Keratinocyte (primary cell): ENCODE results near the gene ADCY4. TPM values are rescaled to one million over a fixed set of nuclear protein-coding genes. Genes with fewer than 3 reads are reported as not detected.

ENCODE experiments used
- DNase-seq: peaks from one replicate; pipeline ENCODE4 v3.0.0-alpha.2; 2011; ENCODE audit warnings: low read depth, missing footprints, low spot score
- FAIRE-seq: peaks from 2 replicates; lab custom pipeline; 2011; peaks lifted over from hg19 to GRCh38; lab: Jason Lieb, UNC
- H2AFZ ChIP-seq: 2 replicates; pipeline ENCODE4 v1.6.0; 2012; ENCODE audit warnings: low read length, control low read depth, inconsistent platforms; ENCODE audit not compliant: control insufficient read depth
- H3K27ac ChIP-seq: 2 replicates; pipeline ENCODE4 v1.5.1; 2011; ENCODE audit warnings: low read length; ENCODE audit not compliant: control insufficient read depth, insufficient read depth
- H3K27me3 ChIP-seq: 3 replicates; pipeline ENCODE4 v1.6.0; 2011; ENCODE audit warnings: low read length; ENCODE audit not compliant: control insufficient read depth, insufficient read depth; ENCODE audit errors: extremely low read depth
- H3K36me3 ChIP-seq, 2 experiments: 2 replicates in 1 of 2; 3 replicates in 1 of 2; pipeline ENCODE4 v1.5.1; 2011; ENCODE audit warnings: low read length in 2 of 2, mild to moderate bottlenecking in 1 of 2; ENCODE audit not compliant: control insufficient read depth in 2 of 2, insufficient read depth in 2 of 2; ENCODE audit errors: extremely low read depth in 1 of 2
- H3K4me1 ChIP-seq: 3 replicates; pipeline ENCODE4 v1.5.1; 2011; ENCODE audit warnings: low read length; ENCODE audit not compliant: control insufficient read depth, insufficient read depth; ENCODE audit errors: extremely low read depth
- H3K4me2 ChIP-seq: 3 replicates; pipeline ENCODE4 v1.6.0; 2011; ENCODE audit warnings: low read depth, low read length; ENCODE audit not compliant: control insufficient read depth, insufficient read depth; ENCODE audit errors: extremely low read depth
- H3K4me3 ChIP-seq, 3 experiments: fragments of 200-600 bp in 1 of 3; sonication (generic) in 1 of 3; 2 replicates in 2 of 3; 3 replicates in 1 of 3; pipeline ENCODE4 v1.5.1; 2011 to 2016; ENCODE audit warnings: low read length in 3 of 3, mild to moderate bottlenecking in 3 of 3, control low read depth in 2 of 3, inconsistent platforms in 1 of 3, low read depth in 1 of 3, mixed read lengths in 1 of 3, mixed run types in 1 of 3, moderate library complexity in 1 of 3; ENCODE audit not compliant: control insufficient read depth in 2 of 3, insufficient read depth in 2 of 3; ENCODE audit errors: extremely low read depth in 1 of 3
- H3K79me2 ChIP-seq: 2 replicates; pipeline ENCODE4 v1.6.0; 2012; ENCODE audit warnings: low read length; ENCODE audit not compliant: control insufficient read depth, insufficient read depth
- H3K9ac ChIP-seq: 3 replicates; pipeline ENCODE4 v1.6.0; 2011; ENCODE audit warnings: low read length; ENCODE audit not compliant: control insufficient read depth, insufficient read depth; ENCODE audit errors: extremely low read depth
- H3K9me1 ChIP-seq: 3 replicates; pipeline ENCODE4 v1.6.0; 2011; ENCODE audit warnings: low read length; ENCODE audit not compliant: control insufficient read depth, insufficient read depth; ENCODE audit errors: extremely low read depth
- H3K9me3 ChIP-seq: 2 replicates; pipeline ENCODE4 v1.5.1; 2012; ENCODE audit warnings: low read depth, low read length; ENCODE audit not compliant: control insufficient read depth
- H4K20me1 ChIP-seq: 3 replicates; pipeline ENCODE4 v1.6.0; 2011; ENCODE audit warnings: low read length; ENCODE audit not compliant: control insufficient read depth, insufficient read depth; ENCODE audit errors: extremely low read depth
- EZH2 ChIP-seq: IDR thresholded peaks from one replicate; pipeline ENCODE4 v1.6.1; 2012; ENCODE audit warnings: inconsistent platforms, mild to moderate bottlenecking, low read length, moderate library complexity
- dilution Hi-C: fragments of 300-500 bp; cut with MboI; formaldehyde crosslinking; loops from one replicate; pipeline ENCODE4 v1.7.0; 2020; ENCODE audit warnings: low sequenced_read_pairs; ENCODE audit not compliant: extremely low pct_ligation_motif_present
- polyA plus RNA-seq, 5 experiments: library from polyadenylated mRNA; depleted of rRNA in 3 of 5; stranded (reverse) in 3 of 5; stranded (forward) in 1 of 5; unstranded in 1 of 5; fragments of >200 nt; gene quantifications; 1 replicate in 1 of 5; 2 replicates in 3 of 5; 3 replicates in 1 of 5; pipeline versions ENCODE4 v1.2.1 to v1.2.3, GENCODE V29; 2011 to 2012; ENCODE audit warnings: missing spikeins in 2 of 5, low read depth in 1 of 5, low replicate concordance in 1 of 5
- TF ChIP-seq, protein P1 (sequence below), 3 experiments: IDR thresholded peaks in 1 of 3; conservative IDR thresholded peaks in 1 of 3; optimal IDR thresholded peaks in 1 of 3; 2 replicates in 2 of 3; 3 replicates in 1 of 3; pipeline versions ENCODE3 to v1.5.1; 2011; ENCODE audit warnings: low read length in 3 of 3, mild to moderate bottlenecking in 3 of 3, moderate library complexity in 2 of 3, control low read depth in 1 of 3, inconsistent platforms in 1 of 3; ENCODE audit not compliant: insufficient read depth in 2 of 3; ENCODE audit errors: extremely low read depth in 1 of 3

Gene ADCY4
- polyA plus RNA-seq, 1 donor (not counting 4 experiments of a cell fraction or from before 2014, with no cell fraction given), result 0.21 TPM

DNA sequence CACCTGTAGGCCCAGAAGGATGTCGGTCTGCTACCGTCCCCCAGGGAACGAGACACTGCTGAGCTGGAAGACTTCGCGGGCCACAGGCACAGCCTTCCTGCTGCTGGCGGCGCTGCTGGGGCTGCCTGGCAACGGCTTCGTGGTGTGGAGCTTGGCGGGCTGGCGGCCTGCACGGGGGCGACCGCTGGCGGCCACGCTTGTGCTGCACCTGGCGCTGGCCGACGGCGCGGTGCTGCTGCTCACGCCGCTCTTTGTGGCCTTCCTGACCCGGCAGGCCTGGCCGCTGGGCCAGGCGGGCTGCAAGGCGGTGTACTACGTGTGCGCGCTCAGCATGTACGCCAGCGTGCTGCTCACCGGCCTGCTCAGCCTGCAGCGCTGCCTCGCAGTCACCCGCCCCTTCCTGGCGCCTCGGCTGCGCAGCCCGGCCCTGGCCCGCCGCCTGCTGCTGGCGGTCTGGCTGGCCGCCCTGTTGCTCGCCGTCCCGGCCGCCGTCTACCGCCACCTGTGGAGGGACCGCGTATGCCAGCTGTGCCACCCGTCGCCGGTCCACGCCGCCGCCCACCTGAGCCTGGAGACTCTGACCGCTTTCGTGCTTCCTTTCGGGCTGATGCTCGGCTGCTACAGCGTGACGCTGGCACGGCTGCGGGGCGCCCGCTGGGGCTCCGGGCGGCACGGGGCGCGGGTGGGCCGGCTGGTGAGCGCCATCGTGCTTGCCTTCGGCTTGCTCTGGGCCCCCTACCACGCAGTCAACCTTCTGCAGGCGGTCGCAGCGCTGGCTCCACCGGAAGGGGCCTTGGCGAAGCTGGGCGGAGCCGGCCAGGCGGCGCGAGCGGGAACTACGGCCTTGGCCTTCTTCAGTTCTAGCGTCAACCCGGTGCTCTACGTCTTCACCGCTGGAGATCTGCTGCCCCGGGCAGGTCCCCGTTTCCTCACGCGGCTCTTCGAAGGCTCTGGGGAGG lies 23.9 kb downstream of the ADCY4 start, which contains the start of gene LTB4R:
LTB4R (plus strand) TSS at position 857 of the 959 bp plus-strand sequence. CDS start 4,150 bp downstream, outside the sequence.
- no peaks in the 10 kb centered on the region for H4K20me1 ChIP-seq
- peaks cover 64% of the 10 kb centered on the region for H3K4me1 ChIP-seq
- H3K36me3 ChIP-seq, result peaks cover 20 to 28% of the 10 kb centered on the region in 2 experiments
- H3K9me3 ChIP-seq, result no peaks in the 10 kb centered on the region
- H3K79me2 ChIP-seq, result peaks cover 4% of the 10 kb centered on the region
- dilution Hi-C loops, result no loop called here
- no peaks in the 10 kb centered on the region for H3K9me1 ChIP-seq
- peak within 1 kb of the TSS; percentile 35 for H3K27ac ChIP-seq
- H3K27me3 ChIP-seq, result no peaks in the 10 kb centered on the region
- no peak for TF ChIP-seq EZH2
- TF ChIP-seq, protein P1, sequence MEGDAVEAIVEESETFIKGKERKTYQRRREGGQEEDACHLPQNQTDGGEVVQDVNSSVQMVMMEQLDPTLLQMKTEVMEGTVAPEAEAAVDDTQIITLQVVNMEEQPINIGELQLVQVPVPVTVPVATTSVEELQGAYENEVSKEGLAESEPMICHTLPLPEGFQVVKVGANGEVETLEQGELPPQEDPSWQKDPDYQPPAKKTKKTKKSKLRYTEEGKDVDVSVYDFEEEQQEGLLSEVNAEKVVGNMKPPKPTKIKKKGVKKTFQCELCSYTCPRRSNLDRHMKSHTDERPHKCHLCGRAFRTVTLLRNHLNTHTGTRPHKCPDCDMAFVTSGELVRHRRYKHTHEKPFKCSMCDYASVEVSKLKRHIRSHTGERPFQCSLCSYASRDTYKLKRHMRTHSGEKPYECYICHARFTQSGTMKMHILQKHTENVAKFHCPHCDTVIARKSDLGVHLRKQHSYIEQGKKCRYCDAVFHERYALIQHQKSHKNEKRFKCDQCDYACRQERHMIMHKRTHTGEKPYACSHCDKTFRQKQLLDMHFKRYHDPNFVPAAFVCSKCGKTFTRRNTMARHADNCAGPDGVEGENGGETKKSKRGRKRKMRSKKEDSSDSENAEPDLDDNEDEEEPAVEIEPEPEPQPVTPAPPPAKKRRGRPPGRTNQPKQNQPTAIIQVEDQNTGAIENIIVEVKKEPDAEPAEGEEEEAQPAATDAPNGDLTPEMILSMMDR (optimal IDR thresholded peaks at IDR 0.05 in 1 of 3, IDR thresholded peaks at IDR 0.05 in 1 of 3, conservative IDR thresholded peaks at IDR 0.05 in 1 of 3; ENCODE audit: extremely low read depth in 1 of 3, insufficient read depth in 2 of 3, low read length in 3 of 3), result peak in 1 of 3 experiments; percentile 1
- peak within 1 kb of the TSS; percentile 36 for H3K9ac ChIP-seq
- DNase-seq, result no peak
- peak within 1 kb of the TSS; percentile 11 to 31 (median 19) for H3K4me3 ChIP-seq
- H2AFZ ChIP-seq, result peak within 1 kb of the TSS; percentile 4
- no peak for FAIRE-seq
- peak within 1 kb of the TSS; percentile 88 for H3K4me2 ChIP-seq

DNA sequence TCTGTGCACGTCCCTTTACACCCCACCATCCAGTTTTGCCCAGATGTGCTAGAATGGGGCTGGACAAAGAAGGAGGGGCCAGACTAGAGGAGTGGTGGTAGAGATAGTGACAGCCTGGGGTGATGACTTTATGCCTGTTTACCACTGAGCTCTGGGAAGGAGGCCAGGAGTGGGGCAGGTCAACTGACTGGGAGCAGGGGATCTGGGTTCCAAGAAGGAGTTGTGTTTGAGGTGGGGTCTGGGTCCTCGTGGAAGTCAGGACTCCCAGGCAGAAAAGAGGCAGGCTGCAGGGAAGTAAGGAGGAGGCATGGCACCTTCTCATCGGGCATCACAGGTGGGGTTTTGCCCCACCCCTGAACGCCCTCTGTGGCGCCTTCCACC lies 24.6 kb downstream of the ADCY4 start:
- Histone ChIP-seq H3K9ac (peak overlapping the region; percentile 26), H3K4me2 (peak overlapping the region; percentile 88), H3K27ac (peak overlapping the region; percentile 35), H3K4me3 (peak overlapping the region; percentile 8 to 18 (median 11)), H3K9me3 (no peaks in the 10 kb centered on the region), H3K36me3 (peaks cover 27 to 32% of the 10 kb centered on the region in 2 experiments), H3K27me3 (no peaks in the 10 kb centered on the region), H2AFZ (no peak overlapping the region), H3K79me2 (peaks cover 4% of the 10 kb centered on the region), H4K20me1 (no peaks in the 10 kb centered on the region), H3K9me1 (no peaks in the 10 kb centered on the region), H3K4me1 (peaks cover 57% of the 10 kb centered on the region)
- no peak for FAIRE-seq
- no peak for DNase-seq
- dilution Hi-C loops, result no loop called here
- TF ChIP-seq, protein P1 (optimal IDR thresholded peaks at IDR 0.05 in 1 of 3, IDR thresholded peaks at IDR 0.05 in 1 of 3, conservative IDR thresholded peaks at IDR 0.05 in 1 of 3; ENCODE audit: extremely low read depth in 1 of 3, insufficient read depth in 2 of 3, low read length in 3 of 3), result no peak
- TF ChIP-seq EZH2, result no peak
